ENCODE data around the gene VASP. TPM values are rescaled to one million over a fixed set of nuclear protein-coding genes. Genes with fewer than 3 reads are reported as not detected.

The VASP gene
- total RNA-seq, 1 experiment from 2014 or later = 152 TPM

DNA sequence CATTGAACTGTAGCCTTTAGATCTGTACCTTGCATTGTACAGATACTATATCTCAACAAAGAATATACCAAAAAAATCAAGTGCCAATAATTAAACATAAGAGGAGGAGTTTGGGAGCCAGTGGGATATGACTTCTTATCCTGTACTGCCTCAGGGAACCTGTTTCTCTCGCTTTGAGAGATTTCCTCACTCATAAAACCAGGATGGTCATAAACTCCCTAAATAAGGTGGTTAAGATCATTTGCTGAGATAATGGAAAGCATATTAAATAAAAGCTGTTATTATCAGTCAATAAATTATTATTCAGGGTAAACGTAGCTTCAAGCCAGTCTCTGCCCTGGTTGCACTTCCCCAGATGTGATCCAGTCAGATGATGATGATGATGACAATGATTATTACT is 60.3 kb downstream of the VASP start:
- Histone ChIP-seq H4K20me1 (ENCODE audit: insufficient read depth) (no peaks in the 10 kb centered on the region), H3K4me3 (replicated peaks in 1 of 2; ENCODE audit: low read depth in 1 of 2, low read length in 2 of 2) (no peak overlapping the region), H3K36me3 (ENCODE audit: control insufficient read depth in 1 of 2, insufficient read depth in 2 of 2, low read length in 2 of 2) (no peaks in the 10 kb centered on the region), H3K4me1 (ENCODE audit: control insufficient read depth in 1 of 2, insufficient read depth in 2 of 2, low read length in 2 of 2) (peaks cover 17 to 33% of the 10 kb centered on the region in 2 experiments), H3K9me3 (ENCODE audit: control insufficient read depth in 1 of 2, insufficient read depth in 1 of 2, low read depth in 1 of 2, low read length in 2 of 2) (no peaks in the 10 kb centered on the region), H3K79me2 (ENCODE audit: insufficient read depth, low read length) (peaks cover 20% of the 10 kb centered on the region; the same call in 1 of the 2 replicates), H3K9ac (ENCODE audit: low read length) (no peak overlapping the region), H3K9me2 (ENCODE audit: insufficient read depth) (no peaks in the 10 kb centered on the region), H3K4me2 (ENCODE audit: low read length) (no peak overlapping the region), H2AFZ (ENCODE audit: low read depth, low read length, poor library complexity, severe bottlenecking) (no peak overlapping the region), H3K27ac (ENCODE audit: low read depth, low read length) (no peak overlapping the region), H3K27me3 (ENCODE audit: insufficient read depth, low read length) (no peaks in the 10 kb centered on the region)
- intact Hi-C loops (cut with micrococcal nuclease) = no loop called here
- ChIA-PET POLR2A (no interaction called here), RAD21 (ENCODE audit: low non-redundant PET in 1 of 2, low total read pairs in 2 of 2, uncharacterized antibody in 2 of 2, unreplicated experiment in 2 of 2) (no interaction called here), CTCF (interaction anchor here (0.7 to 2.3 kb wide), 2 partner anchors 9 to 82 kb away, joined by 3 to 12 read pairs; no protein-coding TSS in a partner anchor)
- no peak for DNase-seq (ENCODE audit: low read depth, low spot score)
- BruUV-seq (replicated peaks) = no TSS peak
- no peak for ATAC-seq
- TF ChIP-seq FOSL1 (IDR thresholded peaks at IDR 0.05; ENCODE audit: low read depth) (no peak), POLR2A (IDR thresholded peaks at IDR 0.05; ENCODE audit: borderline replicate concordance, extremely low read depth, insufficient read depth, insufficient read length) (no peak), JUND (IDR thresholded peaks at IDR 0.05) (no peak)

DNA sequence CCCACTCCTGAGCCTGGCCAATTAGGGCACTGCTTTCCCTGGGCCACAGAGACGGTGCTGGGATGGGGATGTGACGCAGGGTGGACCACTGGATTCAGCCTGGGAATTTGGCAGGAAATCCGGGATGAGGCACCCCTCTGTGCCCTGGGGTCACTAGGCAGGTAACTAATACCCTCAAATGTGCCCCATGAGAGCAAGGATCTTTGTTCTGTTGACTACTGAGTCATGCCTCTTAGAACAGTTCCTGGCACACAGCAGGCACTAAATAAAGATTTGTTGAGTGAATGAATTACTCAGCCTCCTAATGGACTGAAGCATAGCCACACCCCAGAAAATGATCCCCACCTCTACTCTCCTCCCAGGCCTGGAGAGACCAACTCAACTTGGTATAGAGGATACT is 61.5 kb downstream of the VASP start:
- Histone ChIP-seq H3K9me3 (ENCODE audit: control insufficient read depth in 1 of 2, insufficient read depth in 1 of 2, low read depth in 1 of 2, low read length in 2 of 2) (no peaks in the 10 kb centered on the region), H3K4me1 (ENCODE audit: control insufficient read depth in 1 of 2, insufficient read depth in 2 of 2, low read length in 2 of 2) (peaks cover 14 to 33% of the 10 kb centered on the region in 2 experiments), H3K27me3 (ENCODE audit: insufficient read depth, low read length) (no peaks in the 10 kb centered on the region), H2AFZ (ENCODE audit: low read depth, low read length, poor library complexity, severe bottlenecking) (no peak overlapping the region), H3K4me2 (ENCODE audit: low read length) (peak overlapping the region; percentile 60), H3K4me3 (replicated peaks in 1 of 2; ENCODE audit: low read depth in 1 of 2, low read length in 2 of 2) (no peak overlapping the region; a peak in 1 of 4 replicates), H3K9me2 (ENCODE audit: insufficient read depth) (no peaks in the 10 kb centered on the region), H3K79me2 (ENCODE audit: insufficient read depth, low read length) (peaks cover 30% of the 10 kb centered on the region; the same call in 1 of the 2 replicates), H3K27ac (ENCODE audit: low read depth, low read length) (peak overlapping the region; percentile 25), H3K9ac (ENCODE audit: low read length) (peak overlapping the region; percentile 36), H3K36me3 (ENCODE audit: control insufficient read depth in 1 of 2, insufficient read depth in 2 of 2, low read length in 2 of 2) (no peaks in the 10 kb centered on the region), H4K20me1 (ENCODE audit: insufficient read depth) (no peaks in the 10 kb centered on the region)
- RAD21 ChIA-PET (ENCODE audit: low non-redundant PET in 1 of 2, low total read pairs in 2 of 2, uncharacterized antibody in 2 of 2, unreplicated experiment in 2 of 2) = no interaction called here
- TF ChIP-seq JUND (IDR thresholded peaks at IDR 0.05) (peak; percentile 50), YY1 (IDR thresholded peaks at IDR 0.05; ENCODE audit: extremely low read depth, insufficient replicate concordance, low read depth, low read length) (no peak), SP1 (IDR thresholded peaks at IDR 0.05; ENCODE audit: low read depth) (peak; percentile 53), CBX3 (IDR thresholded peaks at IDR 0.05; ENCODE audit: low read depth) (peak; percentile 44; the same call in 1 of the 2 replicates), FOSL1 (IDR thresholded peaks at IDR 0.05; ENCODE audit: low read depth) (peak; percentile 64), ELF1 (IDR thresholded peaks at IDR 0.05; ENCODE audit: borderline replicate concordance, low read depth) (no peak)
- CTCF ChIA-PET = interaction anchor here (1.0 kb wide), 1 partner anchor 11 kb away, joined by 5 read pairs; no protein-coding TSS in a partner anchor
- ATAC-seq = peak; percentile 78
- no TSS peak for BruUV-seq (replicated peaks)
- intact Hi-C loops (cut with micrococcal nuclease) = no loop called here
- POLR2A ChIA-PET = no interaction called here
- peak; percentile 41 for DNase-seq (ENCODE audit: low read depth, low spot score)
